PC-3 (cell line): ENCODE data around the gene TNIP3.

ENCODE experiments used
- CTCF ChIP-seq: fragments of 300-600 bp; sonication (generic); conservative IDR thresholded peaks from 2 replicates; pipeline ENCODE4 v1.5.1; 2017; ENCODE audit warnings: antibody characterized with exemption, low read depth, mild to moderate bottlenecking, low read length
- EZH2 ChIP-seq: fragments of 300-600 bp; sonication (generic); IDR thresholded peaks from one replicate; pipeline ENCODE4 v1.6.1; 2017; ENCODE audit warnings: antibody characterized with exemption, mild to moderate bottlenecking, low read length; ENCODE audit not compliant: unreplicated experiment
- EZH2phosphoT487 ChIP-seq: fragments of 300-600 bp; sonication (generic); IDR thresholded peaks from 2 replicates; pipeline ENCODE4 v1.6.1; 2018; ENCODE audit warnings: mild to moderate bottlenecking, antibody characterized with exemption, low read length, borderline replicate concordance

GRCh38 chr4:121098266-121098665 is 65.9 kb downstream of the TNIP3 start:
- TF ChIP-seq EZH2phosphoT487 (no peak), CTCF (no peak), EZH2 (no peak)
